Stimulated activated CD4-positive, alpha-beta T cell treated with anti-CD3 and anti-CD28 coated beads, Interleukin-1b, Interleukin-23, amount 100 ng/mL, for 1 hour (primary cell): Measurements from ENCODE around the gene DPH5.
"Not testable (repeated sequence)": the region's sequence is repeated elsewhere in the genome, so short reads cannot be mapped to it uniquely, and the experiment has no call there.

Experiments
- DNase-seq, 2 donors: peaks; one replicate each; pipeline ENCODE4 v3.0.0-alpha.2; 2020; ENCODE audit warnings: low read depth in 2 of 2

The DPH5 gene

DNA sequence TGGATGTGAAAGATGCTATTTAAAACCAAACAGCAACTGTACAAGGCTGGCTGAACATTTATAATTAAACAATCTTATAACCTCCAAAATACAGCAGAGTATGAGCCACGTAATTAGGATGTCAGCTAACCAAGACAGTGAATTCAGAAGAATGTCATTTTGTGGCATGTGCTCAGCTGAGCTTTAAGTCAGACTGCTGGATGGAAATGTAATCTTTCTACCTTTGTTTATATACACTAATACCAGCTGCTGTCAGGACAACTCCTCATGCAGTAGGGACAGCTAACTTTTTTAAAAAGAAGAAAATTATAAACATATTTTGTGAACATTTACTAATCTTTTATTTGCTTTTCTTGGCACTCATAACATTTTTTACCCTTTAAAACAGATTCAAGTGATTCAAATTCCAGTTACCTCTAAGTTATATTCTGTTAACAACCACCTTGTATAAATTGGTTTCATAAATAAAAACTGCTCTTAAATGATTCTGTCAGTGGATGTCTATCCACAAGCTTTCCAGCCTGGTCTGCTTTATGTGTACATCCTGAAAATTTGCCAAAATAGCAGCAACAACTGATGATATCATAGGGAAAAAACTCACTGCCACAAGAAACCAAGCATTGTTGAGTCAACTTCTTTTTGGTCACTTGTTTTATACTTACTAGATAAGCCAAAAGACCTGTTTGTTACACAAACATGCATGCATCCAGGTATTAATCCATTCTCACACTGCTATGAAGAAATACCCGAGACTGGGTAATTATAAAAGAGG lies 36.1 kb downstream of the DPH5 start:
- no peak for DNase-seq

DNA sequence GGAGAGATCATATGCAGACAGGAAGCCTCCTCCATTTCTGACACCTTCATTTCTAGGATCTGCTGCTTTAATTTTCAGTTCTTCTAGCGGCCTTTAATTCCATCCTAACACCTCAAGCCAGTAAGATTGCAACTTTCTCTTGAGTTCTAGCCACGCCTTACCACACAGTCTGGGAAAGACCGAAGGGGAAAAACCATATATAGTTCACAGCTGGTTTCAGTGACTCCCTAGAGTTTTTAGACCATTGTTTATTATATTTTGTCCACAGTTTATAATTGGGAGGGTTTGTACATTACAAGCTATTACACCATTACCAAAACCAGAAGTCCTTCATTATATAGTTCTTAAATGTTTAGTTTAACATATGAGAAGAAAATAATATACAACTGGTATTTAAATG lies 37.5 kb downstream of the DPH5 start:
- no peak for DNase-seq

- DNase-seq, result no peak
These were observed 42.8 kb downstream of the DPH5 start for GRCh38 chr1:100982793-100983192.

- no peak for DNase-seq
These were observed 46.0 kb downstream of the DPH5 start for GRCh38 chr1:100979631-100980030.

DNA sequence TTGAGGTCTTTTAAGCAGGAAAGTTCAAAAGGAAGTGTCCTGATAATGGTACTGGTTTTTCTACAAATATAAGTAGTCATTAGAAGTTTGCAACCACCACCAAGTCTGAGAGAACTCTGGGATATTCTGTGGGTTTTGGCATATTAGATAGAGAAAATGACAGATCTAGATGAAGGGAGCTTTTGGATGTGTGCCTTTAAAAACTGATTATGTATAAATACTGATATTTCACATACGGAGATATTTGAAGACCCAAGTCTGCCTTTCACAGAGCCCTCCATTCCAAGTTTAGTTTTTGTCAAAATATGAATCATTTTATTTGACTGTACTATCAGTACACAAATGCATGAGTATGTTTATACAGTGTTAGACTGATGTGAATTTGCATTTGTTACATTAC lies 48.6 kb downstream of the DPH5 start:
- DNase-seq, result no peak

- no peak for DNase-seq
These were observed 53.4 kb downstream of the DPH5 start for GRCh38 chr1:100972185-100972584.

- no peak for DNase-seq
These were observed 54.6 kb downstream of the DPH5 start for GRCh38 chr1:100971021-100971420.

GRCh38 chr1:100969327-100969726 lies 56.3 kb downstream of the DPH5 start:
- no peak for DNase-seq

DNA sequence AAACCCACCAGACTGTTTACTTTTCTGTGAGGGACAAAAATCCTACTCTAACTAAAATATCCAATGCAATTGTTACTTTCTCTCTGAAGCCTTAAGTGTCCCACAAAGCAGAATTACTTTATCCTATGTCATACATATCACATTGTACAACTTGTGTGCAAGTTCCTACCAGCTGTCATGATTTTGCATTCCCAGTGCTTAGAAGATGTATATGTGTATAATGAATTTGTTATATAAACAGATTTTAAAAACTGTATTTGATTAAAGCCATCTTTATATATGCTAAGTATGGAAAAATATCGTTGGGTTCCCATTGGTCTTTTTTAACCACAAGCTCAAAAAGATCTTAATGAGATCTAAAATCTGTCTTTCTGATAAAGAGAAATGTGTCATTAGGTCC lies 57.0 kb downstream of the DPH5 start:
- DNase-seq, result no peak

DNA sequence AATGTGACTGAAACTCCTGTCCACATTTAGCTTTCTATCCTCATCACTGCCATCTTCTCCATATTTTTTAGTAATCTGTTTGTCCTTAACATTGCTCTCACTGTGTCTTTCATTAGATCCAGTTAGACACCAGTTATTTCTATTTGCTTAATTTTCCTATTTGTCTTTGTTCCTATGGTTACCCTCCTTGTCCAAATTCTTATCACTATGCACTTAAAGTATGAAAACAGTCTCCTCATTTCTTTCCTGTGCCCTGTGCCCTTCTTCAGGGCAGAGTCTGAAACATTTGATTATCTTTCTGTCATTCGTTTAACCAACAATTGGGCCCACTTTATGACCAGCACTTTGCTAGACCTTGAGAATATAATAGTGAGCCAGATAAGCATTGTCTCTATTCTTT lies 65.5 kb downstream of the DPH5 start:
- DNase-seq, result no peak

DNA sequence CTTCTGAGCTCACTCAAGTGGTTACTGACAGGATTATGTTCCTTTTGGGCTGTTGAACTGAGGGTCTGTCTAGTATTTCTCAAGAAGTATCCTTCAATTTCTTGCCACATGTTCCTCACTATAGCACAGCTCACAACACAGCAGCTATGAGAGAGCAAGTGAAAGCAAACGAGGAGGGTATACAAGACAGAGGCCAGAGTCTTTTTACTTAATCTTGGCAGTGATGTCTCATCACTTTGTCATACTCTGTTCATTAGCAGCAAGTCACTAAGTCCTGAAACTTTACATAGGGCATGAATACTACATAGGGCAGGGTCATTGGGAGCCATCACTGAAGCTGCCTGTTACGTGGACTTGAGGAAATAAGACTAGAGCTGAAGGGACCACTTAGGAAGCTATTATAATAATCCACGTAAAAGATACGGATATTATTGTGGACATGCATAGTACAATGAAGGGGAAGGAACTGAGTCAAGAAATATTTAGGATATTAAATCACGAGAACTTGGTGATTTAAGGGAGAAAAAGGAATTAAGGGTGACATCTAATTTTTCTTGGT lies 66.0 kb downstream of the DPH5 start:
- DNase-seq, result no peak

DNA sequence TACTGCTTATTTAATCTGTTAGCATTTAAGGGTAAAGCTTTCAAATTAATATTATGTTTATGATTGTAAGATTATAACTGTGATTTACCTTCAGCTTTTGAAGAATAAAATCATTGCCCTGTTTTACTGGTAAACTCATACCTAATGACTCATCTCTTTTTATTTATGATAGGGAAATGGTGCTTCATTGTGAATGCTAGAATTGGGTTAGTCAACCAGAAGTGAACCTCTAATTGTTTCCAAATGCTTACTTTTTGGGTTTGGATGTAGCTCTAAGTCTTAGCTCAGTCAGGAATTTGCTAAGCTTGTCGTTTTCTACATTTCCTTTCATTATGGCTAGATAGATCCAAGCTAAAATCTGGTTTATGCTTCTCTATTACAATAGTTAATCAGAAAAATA lies 70.3 kb downstream of the DPH5 start:
- DNase-seq, result no peak

DNA sequence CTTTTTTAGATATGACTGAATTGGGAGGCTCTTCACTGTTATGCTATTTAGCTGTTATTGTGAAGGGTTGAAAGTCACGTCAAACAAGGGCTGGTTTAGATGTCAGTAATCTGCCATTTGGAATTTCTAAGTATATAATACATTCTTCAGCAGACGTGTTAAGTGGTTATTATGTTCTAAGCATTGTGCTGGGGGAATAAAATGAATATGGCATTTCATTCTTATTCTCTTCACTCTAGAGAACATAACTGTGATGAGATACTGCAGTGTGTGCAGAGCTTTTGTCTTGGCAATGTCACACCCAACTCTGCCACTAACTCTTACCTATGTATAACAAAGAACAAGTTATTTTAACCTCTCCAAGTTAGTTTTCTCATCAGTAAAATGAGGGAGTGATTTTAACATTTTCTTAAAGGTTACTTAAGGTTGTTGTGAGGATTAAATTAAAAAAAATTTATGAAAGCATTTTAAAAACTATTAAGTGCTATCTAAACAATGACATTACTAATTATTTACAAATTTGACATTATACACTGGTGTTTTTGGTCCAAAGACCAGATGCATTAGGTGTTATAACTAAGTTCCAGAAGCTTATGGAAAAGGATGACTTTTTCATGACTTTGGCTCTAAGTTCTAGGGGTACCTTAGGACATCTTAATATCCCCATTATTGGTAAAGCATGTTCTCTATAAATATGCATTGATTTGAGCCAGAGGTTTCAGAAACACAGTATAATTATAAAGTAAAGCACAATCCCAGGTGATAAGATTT lies 71.4 kb downstream of the DPH5 start:
- DNase-seq, result no peak

DNA sequence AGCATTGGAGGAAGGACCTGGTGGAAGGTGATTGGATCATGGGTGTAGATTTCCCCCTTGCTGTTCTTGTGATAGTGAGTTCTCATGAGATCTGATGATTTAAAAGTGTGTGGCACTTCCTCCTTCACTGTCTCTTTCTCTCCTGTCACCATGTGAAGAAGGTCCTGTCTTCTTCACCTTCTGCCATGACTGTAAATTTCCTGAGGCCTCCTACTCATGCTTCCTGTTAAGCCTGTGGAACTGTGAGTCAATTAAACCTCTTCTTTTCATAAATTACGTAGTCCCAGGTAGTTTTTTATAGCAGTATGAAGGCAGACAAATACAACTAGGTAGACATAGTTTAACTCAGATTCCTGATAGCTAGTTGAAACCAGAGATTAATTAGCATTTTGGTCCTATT lies 72.6 kb downstream of the DPH5 start:
- DNase-seq, result not testable (repeated sequence)

DNA sequence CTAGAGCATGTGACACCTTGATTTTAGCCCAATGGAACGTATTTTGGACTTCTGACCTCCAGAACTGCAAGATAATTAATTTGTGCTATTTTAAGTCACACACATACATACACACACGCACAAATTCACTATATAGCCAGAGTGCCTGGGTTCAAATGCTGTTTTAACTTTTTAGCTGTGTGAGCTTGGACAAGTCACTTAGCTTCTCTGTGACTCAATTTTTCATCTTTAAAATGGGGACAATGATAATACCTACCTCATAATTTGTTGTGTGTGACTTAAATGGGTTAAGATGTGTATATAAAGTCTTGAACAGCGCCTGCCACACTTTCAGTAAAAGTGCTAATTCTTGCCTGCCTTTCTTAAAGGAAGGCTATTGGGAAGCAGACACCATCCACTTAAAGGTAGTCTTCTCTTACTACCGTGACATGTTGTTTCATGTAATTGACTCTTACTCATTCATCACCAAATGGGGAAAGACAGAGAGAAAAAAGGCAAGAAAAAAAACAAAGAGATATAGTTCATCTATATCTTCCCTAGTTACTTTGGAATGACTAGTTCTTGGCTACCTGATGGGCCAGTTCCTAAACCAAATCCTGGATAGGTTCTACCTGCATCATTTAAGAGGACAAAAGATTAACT lies 73.4 kb downstream of the DPH5 start:
- DNase-seq, result no peak

DNA sequence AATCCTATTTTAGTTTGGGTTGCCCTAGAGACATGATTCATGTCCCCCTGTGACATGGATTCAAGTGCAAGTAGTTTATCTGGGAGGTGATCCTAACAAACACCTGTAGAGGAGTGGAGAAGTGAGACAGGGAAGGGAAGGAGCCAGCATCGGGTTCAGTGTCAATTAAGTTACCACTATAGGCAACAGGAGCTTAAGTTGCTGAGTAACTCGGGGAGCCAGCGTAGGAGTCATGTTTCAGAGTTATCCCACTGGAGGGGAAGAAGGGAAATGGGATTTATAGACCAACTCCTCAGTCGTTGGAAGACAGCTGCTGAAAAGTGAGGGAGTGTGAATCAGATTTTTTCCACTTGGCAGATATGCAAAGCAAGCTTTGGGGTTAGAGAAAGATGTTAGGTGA lies 74.8 kb downstream of the DPH5 start:
- no peak for DNase-seq

DNA sequence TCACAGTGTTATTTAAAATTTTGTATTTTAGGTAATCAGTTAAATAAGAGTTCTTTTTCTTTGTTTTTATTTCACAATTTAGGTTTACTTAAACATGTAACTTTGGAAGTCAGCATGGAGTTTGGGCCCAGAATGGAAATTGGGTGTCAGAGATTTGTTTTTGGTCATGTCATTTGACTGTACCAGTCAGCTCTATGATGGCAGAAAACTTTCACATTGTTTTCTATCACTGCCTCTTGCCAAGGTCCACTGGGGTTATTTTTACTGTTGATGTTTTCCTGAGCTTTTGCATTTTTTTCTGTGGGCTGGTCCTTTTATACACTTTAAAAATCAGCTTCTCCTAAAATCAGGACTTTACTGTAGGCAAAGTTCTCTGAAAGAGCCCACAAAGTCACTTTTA lies 75.2 kb downstream of the DPH5 start:
- DNase-seq, result no peak

- peak in 1 of 2 donors; percentile 28 for DNase-seq
These were observed 75.9 kb downstream of the DPH5 start for GRCh38 chr1:100949515-100950158.

DNA sequence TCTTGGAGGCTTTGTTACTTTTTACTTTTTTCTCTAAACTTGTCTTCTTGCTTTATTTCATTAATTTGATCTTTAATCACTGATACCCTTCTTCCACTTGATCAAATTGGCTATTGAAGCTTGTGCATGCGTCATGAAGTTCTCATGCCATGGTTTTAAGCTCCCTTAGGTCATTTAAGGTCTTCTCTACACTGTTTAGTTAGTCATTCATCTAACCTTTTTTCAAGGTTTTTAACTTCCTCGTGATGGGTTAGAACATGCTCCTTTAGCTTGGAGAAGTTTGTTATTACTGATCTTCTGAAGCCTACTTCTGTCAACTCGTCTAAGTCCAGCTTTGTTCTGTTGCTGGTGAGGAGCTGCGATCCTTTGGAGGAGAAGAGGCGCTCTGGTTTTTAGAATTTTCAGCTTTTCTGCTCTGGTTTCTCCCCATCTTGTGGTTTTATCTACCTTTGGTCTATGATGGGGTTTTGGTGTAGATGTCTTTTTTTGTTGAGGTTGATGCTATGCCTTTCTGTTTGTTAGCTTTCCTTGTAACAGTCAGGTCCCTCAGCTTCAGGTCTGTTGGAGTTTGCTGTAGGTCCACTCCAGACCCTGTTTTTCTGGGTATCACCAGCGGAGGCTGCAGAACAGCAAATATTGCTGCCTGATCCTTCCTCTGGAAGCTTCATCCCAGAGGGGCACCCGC lies 76.7 kb downstream of the DPH5 start:
- not testable (repeated sequence) for DNase-seq

GRCh38 chr1:100947816-100948215 lies 77.8 kb downstream of the DPH5 start:
- DNase-seq, result not testable (repeated sequence)

DNA sequence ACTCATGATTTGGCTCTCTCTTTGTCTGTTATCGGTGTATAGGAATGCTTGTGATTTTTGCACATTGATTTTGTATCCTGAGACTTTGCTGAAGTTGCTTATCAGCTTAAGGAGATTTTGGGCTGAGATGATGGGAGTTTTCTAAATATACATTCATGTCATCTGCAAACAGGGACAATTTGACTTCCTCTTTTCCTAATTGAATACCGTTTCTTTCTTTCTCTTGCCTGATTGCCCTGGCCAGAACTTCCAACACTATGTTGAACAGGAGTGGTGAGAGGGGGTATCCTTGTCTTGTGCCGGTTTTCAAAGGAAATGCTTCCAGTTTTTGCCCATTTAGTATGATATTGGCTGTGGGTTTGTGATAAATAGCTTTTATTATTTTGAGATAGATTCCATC lies 79.5 kb downstream of the DPH5 start:
- DNase-seq, result not testable (repeated sequence)
